Ovary (tissue), 9 donors: Measurements from ENCODE around the gene GPSM1. TPM values are rescaled to one million over a fixed set of nuclear protein-coding genes. Genes with fewer than 3 reads are reported as not detected.

Experiments used
- DNase-seq, 5 donors: peaks; one replicate each; pipeline ENCODE4 v3.0.0-alpha.2; 2019 to 2020
- H3K27ac ChIP-seq, 2 donors: fragments of 200-600 bp; one replicate each; pipeline versions ENCODE4 v1.5.1 to v1.8.0; 2019 to 2022
- H3K27me3 ChIP-seq: fragments of 200-600 bp; one replicate; pipeline ENCODE4 v1.8.0; 2022
- H3K36me3 ChIP-seq: fragments of 200-600 bp; sonication (generic); one replicate; pipeline ENCODE4 v1.5.1; 2019
- H3K4me1 ChIP-seq: one replicate; pipeline ENCODE4 v1.8.1; 2013; ENCODE audit warnings: mild to moderate bottlenecking, moderate library complexity; ENCODE audit not compliant: insufficient read depth
- H3K4me3 ChIP-seq: fragments of 200-600 bp; sonication (generic); one replicate; pipeline ENCODE4 v1.5.1; 2017
- H3K9me3 ChIP-seq, 2 donors: fragments of 200-600 bp in 1 of 2; sonication (generic) in 1 of 2; one replicate each; pipeline versions ENCODE4 v1.5.1 to v1.8.1; 2013 to 2019; ENCODE audit warnings: mild to moderate bottlenecking in 1 of 2, moderate library complexity in 1 of 2
- CTCF ChIP-seq, 3 donors: fragments of 450-650 bp in 2 of 3; fragments of 200-600 bp in 1 of 3; IDR thresholded peaks; one replicate each; pipeline versions ENCODE4 v1.5.1 to v1.8.0; 2016 to 2022; ENCODE audit warnings: antibody characterized with exemption in 3 of 3, mild to moderate bottlenecking in 1 of 3
- EP300 ChIP-seq: sonication (generic); formaldehyde crosslinking; IDR thresholded peaks from one replicate; pipeline ENCODE4 v1.6.1; 2017; ENCODE audit warnings: antibody characterized with exemption
- POLR2A ChIP-seq: fragments of 450-650 bp; IDR thresholded peaks from one replicate; pipeline ENCODE4 v1.6.1; 2017; ENCODE audit warnings: antibody characterized with exemption, mild to moderate bottlenecking, moderate library complexity
- WGBS, 3 donors: extraction: QIAGEN DNeasy Blood & Tissue Kit in 1 of 3; methylation state at CpG; one replicate each; pipeline versions ENCODE4 v1.1.5 to v1.1.7; 2013 to 2017; 5-methylcytosine and 5-hydroxymethylcytosine counted together
- intact Hi-C, 4 donors: fragments of 100-400 bp; cut with DNase I; formaldehyde crosslinking; loops; one replicate each; pipeline versions ENCODE4 v1.11.0 to v1.15.1; 2022 to 2023
- polyA plus RNA-seq, 2 donors: library from polyadenylated mRNA; stranded (reverse); fragments of 200-250 nt in 1 of 2; fragments of 350-450 nt in 1 of 2; fragmentation: Illumina TruSeq in 1 of 2; extraction: RNeasy Lipid Tissue Mini Kit (QIAGEN cat#74804) in 1 of 2; gene quantifications; one replicate each; pipeline ENCODE4 v1.2.3, GENCODE V29; 2013 to 2014
- total RNA-seq, 7 donors: library from RNA; depleted of rRNA in 2 of 7; stranded (reverse); fragments of >200 nt in 2 of 7; fragmentation: NEBNext Ultra II Directional in 3 of 7; extraction: Animal tissue kit (Norgen Biotek cat#: 25700) in 3 of 7; gene quantifications; one replicate each; pipeline versions ENCODE4 v1.1.0 to v1.2.4, GENCODE V29; 2016 to 2023
- donor health status: DM: no; HTN: no; CAD: no; lungs with moderate emphysema.
- donor health status: DM: no; HTN: no; CAD: no.
- donor health status: Bipolar disorder and iron deficiency.
- donor health status: DM: yes; HTN: yes; CAD: no.
- donor health status: DM: no; HTN: no; CAD: no.
- donor health status: DM: yes; HTN: yes; CAD: no.

GPSM1 gene
- total and polyA plus RNA-seq, 9 donors, result 0.57 to 65.4 (median 36.3) TPM

GRCh38 chr9:136387217-136387616 lies 59.9 kb downstream of the GPSM1 start:
- H3K4me3 ChIP-seq, result no peak overlapping the region
- no peaks in the 10 kb centered on the region for H3K27me3 ChIP-seq
- H3K9me3 ChIP-seq, result no peaks in the 10 kb centered on the region
- TF ChIP-seq POLR2A, result no peak
- no peak for TF ChIP-seq CTCF (IDR thresholded peaks at IDR 0.05)
- TF ChIP-seq EP300, result no peak
- DNase-seq, result no peak
- no peaks in the 10 kb centered on the region for H3K36me3 ChIP-seq
- no peak overlapping the region for H3K27ac ChIP-seq
- WGBS, 3 donors, result 91 to 94% (median 94%) methylated on average over 19 of the region's 19 CpGs
- H3K4me1 ChIP-seq, result no peaks in the 10 kb centered on the region
- intact Hi-C loops, result loop anchor here in 1 of 4 donors (10.0 kb wide), 1 partner anchor 242 kb away; no protein-coding TSS in a partner anchor

- no peak for TF ChIP-seq CTCF (IDR thresholded peaks at IDR 0.05)
- no peak for TF ChIP-seq EP300
- no peak for TF ChIP-seq POLR2A
- H3K4me3 ChIP-seq, result no peak overlapping the region
- no peaks in the 10 kb centered on the region for H3K27me3 ChIP-seq
- no peaks in the 10 kb centered on the region for H3K9me3 ChIP-seq
- H3K36me3 ChIP-seq, result no peaks in the 10 kb centered on the region
- no peak overlapping the region for H3K27ac ChIP-seq
- no peak for DNase-seq
- WGBS, 3 donors, result 83 to 86% (median 84%) methylated on average over 14 of the region's 14 CpGs
- intact Hi-C loops, result loop anchor here in 1 of 4 donors (10.0 kb wide), 1 partner anchor 245 kb away; no protein-coding TSS in a partner anchor
- H3K4me1 ChIP-seq, result no peaks in the 10 kb centered on the region
Measured at GRCh38 chr9:136389396-136389795, 62.1 kb downstream of the GPSM1 start.

- H3K36me3 ChIP-seq, result no peaks in the 10 kb centered on the region
- no peak overlapping the region for H3K27ac ChIP-seq
Measured at GRCh38 chr9:136391737-136392537, 64.6 kb downstream of the GPSM1 start.

GRCh38 chr9:136392538-136393449 lies 65.5 kb downstream of the GPSM1 start:
- 83 to 88% (median 87%) methylated on average over 21 of the region's 21 CpGs for WGBS, 3 donors
- H3K9me3 ChIP-seq, result no peaks in the 10 kb centered on the region
- no peaks in the 10 kb centered on the region for H3K36me3 ChIP-seq
- H3K4me3 ChIP-seq, result no peak overlapping the region
- TF ChIP-seq CTCF (IDR thresholded peaks at IDR 0.05) (no peak), EP300 (no peak), POLR2A (no peak)
- H3K4me1 ChIP-seq, result no peaks in the 10 kb centered on the region
- no peak overlapping the region for H3K27ac ChIP-seq
- intact Hi-C loops, result no loop called here
- no peaks in the 10 kb centered on the region for H3K27me3 ChIP-seq
- DNase-seq, result no peak

More at GRCh38 chr9:136391737-136392537, 64.6 kb downstream of the GPSM1 start:
- WGBS, 3 donors, result 84 to 88% (median 88%) methylated on average over 28 of the region's 28 CpGs
- intact Hi-C loops, result no loop called here
- H3K27me3 ChIP-seq, result no peaks in the 10 kb centered on the region
- DNase-seq, result no peak
- H3K4me3 ChIP-seq, result no peak overlapping the region
- no peaks in the 10 kb centered on the region for H3K9me3 ChIP-seq
- no peaks in the 10 kb centered on the region for H3K4me1 ChIP-seq
- TF ChIP-seq EP300, result no peak
